Activated CD4-positive, alpha-beta T cell treated with anti-CD3 and anti-CD28 coated beads, Interleukin-2, Interleukin-6, amounts not matched to agents 100 ng/mL and 50 ng/mL, durations not matched to agents 16 hours and 8 hours (primary cell): ENCODE results near the gene COL19A1.
A peak's percentile ranks its signal among the peaks of the same experiment; 100 is the strongest.

Experiments used
- DNase-seq: peaks from one replicate; pipeline ENCODE4 v3.0.0-alpha.2; 2020

COL19A1 gene

GRCh38 chr6:70135219-70136160, 269.1 kb downstream of the COL19A1 start:
- no peak for DNase-seq

GRCh38 chr6:70136996-70137395, 270.6 kb downstream of the COL19A1 start:
- no peak for DNase-seq

- DNase-seq: no peak
Observed at GRCh38 chr6:70140496-70140895, 274.1 kb downstream of the COL19A1 start.

DNA sequence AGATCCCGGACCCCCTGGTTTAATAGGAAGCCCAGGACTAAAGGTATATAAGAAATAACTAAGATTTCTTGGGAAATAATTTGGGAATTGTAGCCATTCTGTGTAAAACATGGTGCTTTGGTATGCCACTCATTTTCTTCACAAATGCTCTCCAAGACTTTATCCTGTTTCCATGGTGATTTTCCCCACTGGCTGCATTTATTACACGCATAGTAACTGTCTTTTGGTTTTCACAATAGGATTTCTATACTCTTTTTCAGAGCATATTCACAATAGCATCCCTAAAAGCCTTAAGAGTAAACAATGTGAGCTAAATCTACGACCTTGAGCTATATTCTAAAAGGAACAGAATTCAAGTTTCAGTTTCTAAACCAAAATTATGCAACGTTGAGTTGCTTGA, 275.7 kb downstream of the COL19A1 start:
- no peak for DNase-seq

DNA sequence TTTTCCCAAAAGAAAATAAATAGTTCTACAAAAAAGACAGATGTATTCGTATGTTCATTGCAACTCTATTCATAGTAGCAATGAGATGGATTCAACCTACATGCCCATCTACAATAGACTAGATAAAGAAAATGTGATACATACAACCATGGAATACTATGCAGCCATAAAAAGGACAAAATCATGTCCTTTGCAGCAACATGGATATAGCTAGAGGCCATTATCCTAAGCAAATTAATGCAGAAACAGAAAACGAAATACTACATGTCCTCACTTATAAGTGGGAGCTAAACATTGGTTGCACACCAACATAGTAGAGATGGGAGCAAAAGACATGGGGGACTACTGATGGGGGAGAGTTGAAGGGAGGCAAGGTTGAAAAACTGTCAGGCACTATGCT, 278.8 kb downstream of the COL19A1 start:
- DNase-seq: no peak

GRCh38 chr6:70149209-70149788, 282.9 kb downstream of the COL19A1 start:
- DNase-seq: no peak

DNA sequence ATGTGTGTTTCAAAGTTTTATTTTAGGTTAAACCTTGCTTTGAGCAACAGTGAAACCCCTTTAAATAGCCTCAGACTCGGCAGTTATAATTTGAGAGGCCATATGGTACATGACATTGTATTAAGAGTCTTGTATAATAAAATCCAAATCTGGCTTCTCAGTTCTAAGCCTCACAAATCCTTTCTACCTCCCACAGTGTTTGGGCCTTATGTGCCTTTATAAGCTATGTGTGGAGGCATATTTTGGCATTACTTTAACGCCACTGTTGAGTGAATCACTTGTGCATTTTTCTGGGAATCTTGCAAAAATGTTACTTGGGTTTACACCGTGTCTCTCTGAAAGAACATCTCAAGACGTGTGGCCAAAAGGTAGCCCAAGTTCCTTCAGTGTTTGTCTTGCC, 284.2 kb downstream of the COL19A1 start:
- DNase-seq: no peak

- DNase-seq: no peak
Observed at GRCh38 chr6:70151616-70152015, 285.3 kb downstream of the COL19A1 start.

GRCh38 chr6:70152786-70153185, 286.4 kb downstream of the COL19A1 start:
- no peak for DNase-seq

- no peak for DNase-seq
Observed at GRCh38 chr6:70157086-70157485, 290.7 kb downstream of the COL19A1 start.

- no peak for DNase-seq
Observed at GRCh38 chr6:70160276-70160675, 293.9 kb downstream of the COL19A1 start.

- no peak for DNase-seq
Observed at GRCh38 chr6:70162972-70163371, 296.6 kb downstream of the COL19A1 start.

DNA sequence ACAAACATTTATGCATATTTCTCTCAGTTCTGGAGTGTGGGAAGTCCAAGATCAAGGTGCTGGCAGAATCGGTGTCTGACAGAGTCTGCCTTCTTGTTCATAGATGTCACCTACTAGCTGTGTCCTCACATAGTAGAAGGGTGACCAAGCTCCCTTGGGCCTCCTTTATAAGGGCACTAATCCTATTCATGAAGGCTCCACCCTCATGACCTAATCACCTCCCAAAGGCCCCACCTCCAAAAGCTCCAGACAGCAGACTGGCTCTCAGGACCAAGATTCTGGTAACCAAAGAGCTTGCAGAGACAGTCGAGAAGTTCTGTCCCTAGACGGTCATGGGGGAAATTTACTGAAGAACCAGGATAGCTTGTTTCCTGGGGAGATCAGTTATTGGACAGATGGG, 297.4 kb downstream of the COL19A1 start:
- no peak for DNase-seq

DNA sequence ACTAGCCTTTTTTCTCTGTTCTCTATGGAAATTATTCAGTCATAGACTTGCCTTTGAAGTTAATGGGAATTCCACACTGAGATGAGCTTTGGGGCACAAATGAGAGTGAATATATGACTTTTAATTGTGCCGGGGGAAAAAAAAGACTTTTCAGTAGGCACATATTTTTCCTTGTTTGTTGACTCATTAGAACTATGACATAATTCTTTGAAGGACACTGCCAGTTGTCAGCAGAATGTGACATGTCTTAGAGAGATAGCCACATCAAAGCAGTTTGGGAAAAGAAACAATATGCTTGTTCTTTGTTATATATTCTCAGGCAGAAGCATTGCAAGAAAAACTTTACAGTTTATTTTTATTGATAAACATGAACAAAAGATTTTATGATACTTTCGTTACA, 298.2 kb downstream of the COL19A1 start:
- no peak for DNase-seq

- peak; percentile 58 for DNase-seq
Observed at GRCh38 chr6:70166088-70166958, 300.0 kb downstream of the COL19A1 start.

DNA sequence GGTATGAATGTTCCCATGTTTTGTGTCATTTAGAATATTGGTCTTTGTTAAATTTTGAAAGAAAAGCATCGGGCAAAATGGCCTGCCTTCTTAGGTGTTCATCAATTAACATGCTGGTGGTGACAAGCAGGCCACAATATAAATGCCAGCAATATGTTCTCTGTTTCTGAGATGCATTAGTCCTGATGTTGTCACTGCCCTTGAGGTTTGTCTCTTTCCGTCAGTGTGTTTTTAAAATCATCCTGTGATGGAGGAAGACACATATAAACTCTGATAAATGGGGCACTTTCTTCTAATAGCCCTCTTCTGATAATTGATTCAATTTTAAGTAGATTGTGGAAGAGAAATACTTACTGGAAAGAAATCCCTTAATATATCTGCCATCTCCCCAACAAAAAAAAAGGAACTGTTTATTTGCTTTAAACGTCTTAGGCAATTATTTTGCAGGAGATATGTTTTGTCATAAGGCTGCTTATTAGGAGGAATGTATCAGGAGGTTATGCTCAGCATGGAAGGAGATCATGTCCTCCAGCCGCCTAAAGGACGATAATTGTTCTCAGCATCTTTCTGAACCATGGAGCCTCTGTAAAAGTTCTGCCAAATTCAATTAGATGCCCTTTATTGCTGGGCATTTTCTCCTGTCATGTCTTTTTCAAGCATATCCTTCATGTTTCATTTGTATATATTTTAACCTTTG, 302.5 kb downstream of the COL19A1 start:
- DNase-seq: no peak

- DNase-seq: no peak
Observed at GRCh38 chr6:70171236-70171635, 304.9 kb downstream of the COL19A1 start.

GRCh38 chr6:70172252-70172651, 305.9 kb downstream of the COL19A1 start:
- no peak for DNase-seq

- no peak for DNase-seq
Observed at GRCh38 chr6:70175770-70176169, 309.4 kb downstream of the COL19A1 start.

DNA sequence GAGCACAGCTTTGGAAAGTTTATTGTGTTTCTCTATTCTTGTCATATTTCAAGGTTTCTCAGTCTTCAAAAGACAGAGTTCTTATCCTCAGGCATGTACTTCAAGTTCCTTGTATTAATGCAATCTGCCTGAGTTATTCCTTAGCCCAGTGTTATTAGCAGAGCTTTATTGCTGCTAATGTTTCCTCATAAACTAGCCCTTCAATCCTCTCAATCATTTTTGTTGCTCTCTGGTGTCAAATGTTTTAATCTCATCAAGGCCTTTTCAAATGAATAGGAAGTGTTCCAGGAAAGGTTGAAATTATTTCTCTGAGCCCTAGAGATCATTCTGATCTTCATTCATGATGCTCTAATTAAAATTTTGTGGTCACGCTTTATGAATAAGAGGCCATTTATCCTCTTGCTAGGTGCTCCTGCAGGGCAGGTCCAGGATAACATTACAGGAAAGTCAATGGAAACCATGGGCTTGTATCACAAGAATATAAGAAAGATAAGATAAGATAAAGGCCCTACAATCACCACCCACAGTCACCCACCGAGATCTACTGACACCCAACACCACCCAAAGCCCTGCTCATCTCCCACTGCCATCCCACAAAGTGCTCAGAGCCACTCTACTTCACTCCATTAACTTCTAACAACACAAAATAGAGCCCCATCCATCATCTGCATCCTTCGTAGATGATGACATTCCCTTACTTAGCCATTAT, 310.6 kb downstream of the COL19A1 start:
- DNase-seq: no peak

DNA sequence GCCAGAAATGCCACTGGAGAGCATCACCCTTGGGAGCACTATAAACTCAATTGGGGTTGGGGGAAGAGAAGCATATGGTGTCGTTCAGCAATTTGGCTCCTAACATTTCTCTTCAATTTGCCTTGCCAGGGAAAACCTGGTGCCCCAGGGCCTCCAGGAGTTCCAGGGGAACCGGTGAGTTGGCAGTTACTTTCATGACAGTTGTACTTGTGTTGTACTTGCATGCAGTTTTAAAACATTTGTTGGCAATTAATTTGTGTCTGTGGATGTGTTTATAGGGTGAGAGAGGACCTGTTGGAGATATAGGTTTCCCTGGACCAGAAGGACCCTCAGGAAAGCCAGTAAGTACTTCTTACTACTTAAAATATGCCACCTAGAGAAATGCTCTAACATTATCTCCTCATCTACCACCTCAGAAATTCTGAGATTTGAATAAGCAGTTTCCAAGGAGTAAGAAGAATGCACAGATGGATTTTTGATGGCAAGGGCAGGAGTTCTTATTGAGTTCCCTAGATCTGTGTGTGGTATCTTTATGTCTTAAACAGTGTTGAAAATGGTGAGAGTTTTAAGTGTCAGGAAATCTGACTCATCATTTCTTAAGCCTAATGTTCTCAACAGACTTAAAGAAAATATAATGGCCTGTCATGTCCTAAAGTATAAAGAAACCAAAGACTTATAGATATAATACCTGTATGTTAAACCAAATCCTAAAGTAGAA, 314.0 kb downstream of the COL19A1 start:
- no peak for DNase-seq
